Inflammatory macrophage treated with lipopolysaccharide for 1 hour (primary cell): ENCODE measurements around the gene CAMK1D.

ENCODE experiments used
- DNase-seq, 2 donors: peaks; one replicate each; pipeline ENCODE4 v3.0.0-alpha.2; 2020 to 2022

The CAMK1D gene

DNA sequence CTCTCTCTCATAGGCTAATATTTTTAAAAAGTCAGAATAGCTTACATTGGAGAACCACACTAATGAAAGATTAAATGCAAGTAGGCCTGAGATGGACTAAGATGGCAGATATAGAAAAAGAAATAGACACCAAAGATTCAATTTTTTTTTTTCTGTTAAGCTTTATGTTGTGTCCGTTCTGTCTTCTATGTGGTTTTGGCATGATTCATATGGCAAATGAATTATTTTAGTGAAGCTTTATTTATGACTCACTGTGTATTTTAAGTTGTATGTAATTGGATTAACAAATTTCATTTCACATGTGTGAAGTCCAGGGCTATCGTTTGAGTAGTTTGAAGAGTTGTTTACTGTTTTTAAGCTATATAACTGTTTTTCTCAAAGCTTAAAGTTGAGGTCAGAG is 214.8 kb downstream of the CAMK1D start:
- DNase-seq, result no peak

DNA sequence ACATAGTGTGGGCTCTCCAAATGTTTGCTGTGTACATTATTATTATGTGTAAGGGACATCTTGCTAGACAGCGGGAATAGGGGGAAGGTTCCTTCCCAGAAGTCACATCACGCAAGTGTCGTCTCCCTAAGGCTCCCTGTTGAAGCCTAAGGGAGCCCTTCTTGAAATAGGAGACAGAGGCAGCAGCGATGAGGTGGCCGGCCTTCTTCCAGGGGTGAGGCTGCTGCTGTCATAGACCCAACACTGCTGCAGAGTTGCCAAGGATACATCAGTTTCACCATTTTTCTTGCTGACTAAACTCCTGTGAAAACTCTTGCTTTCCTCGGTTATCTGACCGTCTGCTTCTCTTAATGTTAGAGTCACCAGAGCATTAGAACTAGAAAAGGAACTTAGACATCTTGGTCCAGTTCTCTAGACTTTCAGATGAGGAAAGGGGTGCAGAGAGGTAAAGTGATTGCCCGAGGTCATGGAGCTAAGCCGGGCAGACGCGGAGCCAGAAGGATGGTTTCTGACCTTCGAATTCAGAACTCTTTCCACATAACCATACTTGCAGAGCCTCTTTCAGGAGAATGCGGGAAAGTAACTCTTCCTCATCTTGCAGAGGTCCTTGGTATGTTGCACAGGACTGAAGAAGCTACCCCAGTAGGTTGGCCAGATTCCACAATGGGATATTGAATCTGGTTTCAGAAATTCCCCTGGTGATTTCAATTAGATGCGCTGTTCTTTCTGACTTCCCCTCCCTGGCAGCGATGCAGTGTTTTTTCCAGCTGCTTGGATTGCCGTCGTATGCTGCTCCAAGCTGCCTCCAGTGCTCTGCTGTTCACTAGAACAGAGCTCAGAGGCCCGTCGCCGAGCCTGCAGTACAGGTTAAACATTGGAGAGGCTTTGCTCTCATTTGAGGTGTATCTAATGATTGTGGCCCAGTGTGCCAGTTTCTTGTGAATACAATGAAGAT is 217.1 kb downstream of the CAMK1D start:
- DNase-seq, result no peak

DNA sequence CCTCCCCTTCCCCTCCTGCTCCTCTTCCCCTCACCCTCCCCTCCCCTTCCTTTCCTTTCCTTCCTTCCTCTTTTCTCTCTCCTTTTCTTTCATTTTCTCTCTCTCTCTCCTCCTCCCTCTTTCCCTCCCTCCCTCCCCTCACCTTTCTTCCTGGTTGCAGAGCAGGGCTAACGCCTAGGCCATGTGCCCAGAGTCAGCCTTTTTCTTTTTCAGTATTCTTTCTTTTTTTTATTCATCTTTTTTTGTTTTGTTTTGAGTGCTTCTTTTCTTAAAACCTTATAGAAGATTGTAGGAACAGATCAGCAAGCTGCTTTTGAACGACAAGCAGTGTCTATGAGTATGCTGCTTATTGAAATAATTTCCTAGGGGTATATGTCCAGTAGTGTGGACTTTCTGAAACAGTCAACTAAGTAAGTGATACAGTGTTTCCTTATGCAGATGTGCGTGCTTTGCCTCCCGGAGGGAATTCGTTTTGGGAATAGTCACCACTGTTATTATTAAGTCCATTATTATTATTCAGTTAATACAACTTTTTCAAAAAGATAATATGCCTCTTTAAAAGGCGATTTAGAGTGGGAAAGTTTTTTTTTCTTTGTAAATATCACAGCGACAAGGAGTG is 219.2 kb downstream of the CAMK1D start:
- DNase-seq, result no peak

DNA sequence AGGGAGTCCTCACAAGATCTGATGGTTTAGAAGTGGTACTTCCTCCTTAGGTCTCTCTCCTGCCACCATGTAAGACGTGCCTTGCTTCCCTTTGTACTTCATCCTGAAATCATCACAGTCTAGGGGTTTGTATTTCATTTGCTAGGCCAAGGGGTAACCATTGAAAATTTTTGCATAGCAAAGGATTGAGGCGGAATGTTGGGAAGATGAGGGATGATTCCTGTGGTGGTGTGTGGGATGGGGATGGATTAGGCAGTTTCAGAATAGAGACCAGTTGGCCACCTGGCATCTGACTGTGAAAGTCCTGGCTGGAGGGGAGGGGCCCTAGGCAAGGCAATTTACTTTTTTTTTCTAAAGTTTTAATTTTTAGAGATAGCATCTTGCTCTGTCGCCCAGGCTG is 222.9 kb downstream of the CAMK1D start:
- DNase-seq, result no peak

DNA sequence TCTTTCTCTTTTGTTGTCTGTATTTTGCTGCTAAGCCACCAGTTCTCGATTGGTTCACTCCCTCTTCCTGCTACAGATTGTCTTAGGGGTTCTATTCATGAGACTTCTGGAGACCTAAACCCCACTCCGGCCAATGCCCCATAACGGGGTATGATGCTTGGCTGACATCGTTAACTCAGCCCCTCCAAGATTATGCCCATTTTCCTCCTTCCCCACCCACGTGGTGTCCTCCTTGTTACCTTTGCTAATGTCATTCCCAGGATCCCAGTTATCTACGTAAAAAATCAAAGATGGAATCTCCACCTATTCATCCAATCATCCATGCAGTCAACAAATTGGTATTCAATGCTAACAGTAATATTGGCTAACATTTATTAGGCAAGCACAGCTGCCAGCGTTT is 228.3 kb downstream of the CAMK1D start:
- no peak for DNase-seq

DNA sequence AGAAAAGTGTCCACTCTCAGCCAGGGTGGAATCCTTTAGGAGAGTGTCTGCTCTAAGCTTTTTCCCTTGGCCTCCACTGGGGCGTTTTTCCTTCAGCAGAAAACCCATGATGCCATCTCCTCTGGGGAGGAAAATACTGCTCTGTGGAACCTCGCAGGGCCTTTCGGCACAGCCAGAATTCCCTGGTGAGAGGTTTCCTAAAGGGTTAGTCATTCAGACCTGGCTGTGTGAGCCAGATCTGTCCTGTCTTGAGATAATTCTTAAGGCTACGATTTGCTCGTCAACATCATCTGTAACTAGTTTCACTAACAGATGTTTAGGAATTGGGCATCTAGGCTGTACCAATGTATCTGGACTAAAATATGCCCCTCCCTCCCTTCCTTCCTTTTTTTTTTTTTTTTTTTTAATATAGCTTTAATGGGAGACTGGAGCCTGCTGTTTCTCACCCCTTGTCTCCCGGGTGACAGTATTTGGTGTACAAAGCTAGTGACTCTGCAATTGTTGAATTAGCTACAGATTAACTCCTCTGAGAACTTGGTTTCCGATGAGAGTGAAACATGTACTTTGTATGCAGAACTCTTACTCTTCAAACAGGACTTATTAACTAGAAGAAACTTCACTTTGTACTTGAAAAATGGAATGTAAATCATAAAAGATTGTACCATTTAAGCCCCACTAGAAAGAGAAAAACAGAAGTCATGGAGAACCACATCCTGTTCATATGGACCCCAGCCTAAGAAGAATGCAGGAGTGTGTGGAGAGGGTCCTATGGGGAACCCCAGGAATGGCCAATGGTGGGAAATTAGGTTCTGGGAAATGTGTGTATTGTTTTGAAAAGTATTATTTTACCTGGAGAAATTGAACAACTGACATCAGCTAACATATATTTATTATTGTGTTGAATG is 230.9 kb downstream of the CAMK1D start:
- DNase-seq, result no peak

DNA sequence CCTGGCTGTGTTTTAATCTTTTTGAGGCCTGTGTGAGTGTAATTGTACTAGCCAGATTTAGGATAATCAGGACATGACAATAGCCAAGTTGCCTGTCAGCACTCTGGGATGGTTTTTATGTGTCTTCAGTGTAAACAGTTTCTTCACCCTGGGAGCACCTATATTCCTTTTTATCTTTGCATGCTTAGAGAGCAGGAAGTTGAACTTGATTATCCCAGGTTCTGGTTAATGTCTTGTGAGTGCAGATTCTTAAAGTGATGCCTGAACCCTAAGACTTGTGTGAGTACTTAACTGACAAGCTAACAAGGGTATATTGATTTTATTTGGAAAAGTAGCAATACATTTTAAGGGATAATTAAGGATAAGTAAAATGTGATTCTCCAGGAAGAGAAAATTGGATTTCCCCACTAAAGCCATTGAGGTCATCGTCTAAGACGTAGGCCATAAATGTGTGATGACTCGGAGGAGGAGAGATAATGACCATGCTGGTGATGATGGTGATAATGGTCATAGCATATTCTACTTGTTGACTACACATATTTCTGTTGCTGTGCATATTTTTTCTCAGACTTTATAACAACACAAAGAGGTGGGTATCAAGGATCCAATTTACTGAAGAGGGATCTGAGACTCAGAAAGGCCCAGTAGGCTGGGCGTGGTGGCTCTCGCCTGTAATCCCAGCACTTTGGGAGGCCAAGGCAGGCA is 234.7 kb downstream of the CAMK1D start:
- DNase-seq, result no peak

DNA sequence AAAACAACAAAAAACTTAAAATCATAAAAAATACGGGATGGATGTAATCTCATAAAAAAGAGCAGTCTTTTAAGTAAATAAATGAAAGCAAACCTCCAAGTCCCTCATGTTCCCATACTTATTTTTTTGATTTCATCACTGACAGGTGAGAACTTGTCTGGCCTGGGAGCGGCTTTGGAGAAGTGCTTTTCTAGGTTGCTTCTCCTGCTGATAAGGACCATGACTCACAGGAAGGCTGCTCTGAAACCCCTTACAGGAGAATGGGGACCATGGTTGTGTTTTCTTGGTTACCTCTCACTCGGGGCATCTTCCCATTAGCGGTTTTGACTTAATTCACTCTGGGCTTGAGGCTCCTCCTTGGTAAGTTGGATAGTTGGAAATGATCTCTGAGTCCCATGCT is 237.4 kb downstream of the CAMK1D start:
- DNase-seq, result no peak

DNA sequence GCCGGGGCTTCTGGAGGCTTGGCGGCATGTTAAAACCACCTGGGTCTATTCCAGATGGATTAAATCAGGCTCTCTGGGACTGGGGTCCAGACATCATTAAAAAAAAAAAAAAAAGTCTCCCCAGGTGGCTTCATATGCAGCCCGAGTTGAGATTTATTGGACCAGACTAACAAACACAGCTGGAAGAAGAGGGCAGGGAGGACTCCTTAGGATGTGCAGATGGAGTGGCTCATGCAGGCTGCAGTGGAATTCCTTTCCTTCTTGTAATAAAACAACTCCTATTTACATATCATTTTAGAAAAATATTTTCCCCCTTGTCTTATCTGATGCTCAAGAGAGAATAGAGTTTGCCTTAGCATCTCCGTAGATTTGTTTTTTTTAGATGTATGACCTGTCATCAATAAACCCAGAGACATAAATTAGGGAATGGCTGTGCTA is 238.1 kb downstream of the CAMK1D start:
- no peak for DNase-seq

DNA sequence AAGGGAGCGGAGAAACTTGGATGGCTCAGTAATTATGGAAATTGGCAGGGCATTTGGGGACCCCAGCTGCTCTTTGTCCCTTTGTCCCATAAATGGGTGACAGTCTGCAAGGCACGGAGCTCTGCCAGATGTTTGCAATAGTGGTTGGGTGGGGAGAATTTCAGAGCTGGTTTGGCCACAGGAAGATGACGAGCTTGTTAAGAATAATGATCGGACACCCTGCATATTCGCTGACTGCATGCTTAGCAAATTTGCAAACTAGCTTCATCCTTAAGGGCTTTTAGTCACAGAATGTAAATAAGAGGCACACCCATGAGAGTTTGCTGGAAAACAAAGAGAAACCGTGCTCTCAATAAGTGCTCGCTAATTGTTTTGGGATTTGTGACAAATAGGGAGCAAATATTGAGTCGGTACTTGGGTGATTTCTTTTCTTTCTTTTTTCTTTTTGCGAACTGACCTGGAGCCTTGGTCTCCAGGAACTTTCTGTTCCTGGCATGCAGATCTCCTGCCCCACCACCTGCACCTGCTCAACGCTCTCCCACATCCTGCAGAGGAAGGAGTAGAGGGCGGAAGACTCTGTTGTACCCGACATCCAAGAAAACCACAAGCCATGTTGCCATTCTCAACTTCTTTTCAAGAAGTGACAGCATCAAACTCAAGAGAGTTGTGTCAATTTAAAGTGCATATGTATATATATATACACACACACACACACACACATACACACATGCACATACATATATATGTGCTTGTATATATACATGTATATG is 238.9 kb downstream of the CAMK1D start:
- no peak for DNase-seq

DNA sequence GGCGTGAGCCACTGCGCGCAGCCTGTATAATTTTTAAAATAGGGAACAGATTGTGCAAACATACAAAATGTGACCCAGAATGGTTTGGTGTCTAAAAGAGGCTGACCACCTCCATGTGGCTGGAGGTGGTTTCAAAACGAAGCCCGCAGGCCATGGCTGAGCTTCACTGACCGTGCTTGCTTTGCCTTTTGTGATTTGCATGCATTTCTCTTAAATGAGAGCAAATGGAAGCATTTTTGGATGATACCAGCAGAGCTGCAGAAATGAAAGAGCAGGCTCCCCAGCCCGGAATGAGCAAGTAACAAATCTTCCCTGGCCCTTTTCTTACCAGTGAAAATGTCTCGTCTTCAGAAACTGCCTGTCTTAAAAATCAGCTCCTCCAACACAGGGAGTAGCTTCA is 239.9 kb downstream of the CAMK1D start:
- no peak for DNase-seq

DNA sequence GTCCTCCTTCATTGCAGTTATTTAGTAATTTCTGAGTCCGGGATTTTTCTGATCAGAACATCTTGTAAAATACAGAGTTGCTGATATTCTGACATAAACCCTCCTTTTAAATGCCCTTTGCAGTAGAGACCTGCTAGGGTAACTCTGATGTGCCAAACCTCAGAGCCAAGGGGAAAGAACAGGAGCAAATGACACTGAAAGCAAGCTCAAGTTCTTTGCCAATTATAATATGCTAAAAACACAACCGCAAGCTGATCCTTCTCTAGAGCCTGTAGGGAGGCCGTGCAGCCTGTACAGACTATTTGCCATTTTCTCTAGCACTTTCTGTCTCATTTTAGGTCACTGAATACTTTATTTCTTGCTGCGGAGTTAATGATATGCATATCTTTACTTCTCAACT is 240.4 kb downstream of the CAMK1D start:
- no peak for DNase-seq

DNA sequence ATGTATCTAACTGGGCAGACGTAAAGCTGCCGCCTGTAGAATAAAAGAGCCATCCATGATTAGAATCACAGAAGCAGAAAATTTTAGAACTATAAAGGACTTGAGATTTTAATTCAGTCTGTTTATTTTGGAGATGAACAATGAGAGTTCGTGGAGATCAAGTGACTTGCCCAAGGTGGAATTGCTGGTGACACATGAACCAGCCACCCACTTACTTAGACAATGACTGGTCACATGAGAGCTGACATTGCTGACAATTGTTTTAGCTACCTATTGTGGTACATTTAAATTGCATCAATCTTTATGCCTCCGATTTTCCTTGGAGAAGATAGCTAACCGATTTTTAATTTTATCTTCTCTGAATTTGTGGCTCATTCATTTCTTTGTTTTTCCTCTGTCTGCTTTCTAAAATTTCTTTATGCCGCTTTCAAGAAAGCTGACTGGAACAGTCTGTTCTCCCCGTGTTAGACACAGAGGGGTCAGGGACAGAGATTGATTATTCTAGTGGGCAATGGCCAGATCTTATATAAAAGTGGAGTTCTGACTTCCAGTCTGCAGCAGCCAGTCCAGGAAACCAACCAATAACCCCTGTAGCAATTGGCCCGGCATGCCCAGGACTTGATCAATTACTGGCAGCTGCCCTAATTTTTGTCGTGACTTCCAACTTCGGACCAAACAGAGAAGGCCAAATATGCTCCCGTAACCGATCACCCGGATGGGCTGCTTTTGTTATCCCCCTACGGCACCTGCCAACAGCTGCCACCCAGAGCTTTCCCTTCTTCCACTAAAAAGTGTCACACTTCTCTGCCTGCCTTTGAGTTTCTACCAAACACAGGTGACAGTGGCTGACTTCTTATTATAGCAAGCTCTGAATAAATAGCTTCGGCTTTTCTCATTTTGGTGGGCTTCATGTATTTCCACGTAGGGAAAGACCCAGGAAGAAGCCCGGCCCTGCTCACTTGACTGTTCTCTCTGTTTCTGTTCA is 241.6 kb downstream of the CAMK1D start:
- no peak for DNase-seq

DNA sequence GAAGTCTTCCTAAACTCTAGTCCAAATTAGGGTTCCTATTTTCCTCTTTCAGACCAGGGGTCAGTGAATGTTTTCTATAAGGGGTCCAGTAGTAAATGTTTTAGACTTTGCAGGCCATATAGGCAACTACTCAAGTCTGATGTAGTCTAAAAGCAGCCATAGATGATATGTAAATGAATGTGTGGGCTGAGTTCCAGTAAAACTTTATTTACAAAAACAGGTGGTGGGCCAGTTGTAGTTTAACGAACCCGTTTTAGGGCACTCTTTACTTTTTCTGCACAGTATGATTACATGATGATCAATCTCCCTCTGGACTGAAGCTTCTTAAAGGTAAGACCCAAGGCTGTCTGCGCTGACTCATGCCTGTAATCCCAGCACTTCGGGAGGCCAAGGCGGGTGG is 243.6 kb downstream of the CAMK1D start:
- no peak for DNase-seq

DNA sequence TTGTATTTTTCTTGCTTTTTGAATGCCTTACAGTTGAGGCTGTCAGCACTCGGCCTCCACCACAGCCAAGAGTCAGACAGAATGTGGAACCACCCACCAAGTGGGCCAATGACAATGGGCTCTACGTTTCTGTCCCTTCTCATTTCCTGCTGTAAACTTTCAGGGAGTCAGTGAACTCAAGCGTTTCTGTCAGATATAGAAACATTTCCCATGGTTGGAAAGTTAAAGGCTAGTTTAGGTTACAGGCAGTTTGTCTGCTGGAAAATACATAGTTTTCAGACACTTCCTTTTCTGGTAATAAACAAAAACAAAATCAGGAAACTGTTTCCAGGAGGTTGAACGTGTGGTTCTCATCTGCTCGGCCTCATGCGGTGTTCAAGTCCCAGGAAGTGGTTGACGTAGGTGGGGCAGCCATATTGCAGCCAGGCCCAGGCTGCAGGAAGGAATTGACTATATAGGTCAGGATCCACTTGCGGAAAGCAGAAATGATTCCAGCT is 245.1 kb downstream of the CAMK1D start:
- peak in 1 of 2 donors; percentile 32 for DNase-seq

DNA sequence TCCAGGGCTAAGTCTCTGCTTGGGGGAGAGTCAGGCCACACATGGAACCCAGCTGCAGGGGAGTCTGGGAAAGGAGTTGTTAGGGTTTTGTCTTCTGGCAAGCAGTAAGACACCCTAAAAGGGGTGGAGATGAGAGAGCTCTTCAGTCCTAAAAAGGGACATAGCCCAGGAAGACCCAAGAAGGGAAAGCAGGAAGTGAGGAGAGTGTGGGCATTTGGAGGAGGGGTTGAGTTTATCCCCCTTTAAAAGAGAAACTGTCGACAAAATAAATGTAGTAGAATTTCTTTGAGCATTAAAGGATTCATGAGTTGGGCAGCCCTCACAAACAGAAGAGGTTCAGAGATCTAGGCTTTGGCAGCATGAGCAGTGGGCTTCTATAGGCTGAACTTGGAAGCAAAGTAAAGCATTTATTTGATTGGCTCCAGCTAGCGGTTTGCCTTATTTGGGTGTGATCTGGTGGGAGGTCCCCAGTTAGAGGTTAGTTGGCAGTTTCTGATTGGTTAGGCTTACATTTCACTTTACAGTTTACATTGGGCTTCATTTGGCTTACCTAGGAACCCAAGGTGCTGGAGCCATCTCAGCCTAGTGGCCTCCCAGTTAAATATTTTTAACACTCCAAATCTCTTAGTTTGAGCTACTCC is 246.7 kb downstream of the CAMK1D start:
- DNase-seq, result peak in 1 of 2 donors; percentile 48

DNA sequence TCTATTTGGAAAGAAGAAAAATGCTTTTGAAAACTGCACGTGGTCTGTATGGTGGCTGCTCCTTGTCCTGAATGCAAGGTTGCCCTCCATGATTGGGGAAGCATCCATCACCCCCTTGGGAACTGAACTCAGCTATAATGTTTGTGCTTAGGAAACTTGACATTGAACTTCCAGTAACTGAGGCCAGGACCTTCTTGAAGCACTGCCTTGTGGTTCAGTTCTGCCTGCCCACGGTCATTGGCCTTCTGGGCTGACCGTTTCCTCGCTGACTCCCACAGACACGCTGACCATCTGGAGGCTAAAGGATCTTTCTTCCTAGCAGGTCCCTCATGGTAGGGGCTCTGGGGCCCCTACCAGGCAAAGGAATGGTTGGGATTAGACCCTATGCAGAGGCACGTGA is 247.8 kb downstream of the CAMK1D start:
- no peak for DNase-seq

DNA sequence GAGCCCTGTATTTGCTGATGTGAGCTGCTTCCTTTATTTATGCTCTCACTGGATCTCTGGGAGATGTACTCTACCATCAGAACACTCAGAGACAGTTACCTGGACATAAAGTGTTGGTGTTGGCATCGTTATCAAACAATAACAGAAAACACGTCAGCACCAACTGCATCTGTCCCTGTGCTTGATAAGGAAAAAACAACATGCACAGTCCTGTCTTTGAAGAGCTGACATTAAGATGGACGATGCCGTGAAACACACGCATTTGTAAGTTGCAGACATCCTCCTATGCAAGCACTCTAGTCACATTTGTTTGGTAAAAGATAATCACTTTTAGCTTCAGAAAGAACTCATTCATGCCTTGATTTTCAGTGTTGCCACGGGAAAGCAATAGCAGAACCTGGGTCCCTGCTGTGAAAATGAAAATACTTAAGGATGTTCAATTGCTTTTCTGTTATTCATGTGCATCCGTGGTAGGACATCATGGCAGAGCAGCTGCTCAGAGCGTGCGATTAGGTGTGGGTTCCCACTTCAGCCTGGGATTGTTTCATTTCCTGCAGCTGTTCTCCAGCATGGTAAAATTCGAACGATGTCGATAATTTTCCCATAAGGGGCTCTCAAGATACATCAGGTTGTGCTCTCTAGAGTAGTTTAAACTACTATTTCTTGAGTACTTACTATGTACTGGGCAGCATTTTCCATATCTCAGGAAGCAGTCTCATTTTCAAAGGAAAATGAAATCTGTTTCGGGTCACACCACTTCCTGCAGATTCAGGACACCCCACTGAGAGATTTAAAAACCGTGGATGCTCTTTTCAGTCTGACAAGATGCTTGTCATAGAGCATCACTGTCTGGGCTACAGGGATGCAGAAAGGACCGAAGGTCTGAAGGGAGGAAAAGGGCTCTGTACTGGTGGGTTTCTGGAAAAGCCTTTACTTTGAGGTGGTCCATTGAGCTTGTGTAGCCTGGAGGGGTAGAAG is 248.7 kb downstream of the CAMK1D start:
- no peak for DNase-seq

DNA sequence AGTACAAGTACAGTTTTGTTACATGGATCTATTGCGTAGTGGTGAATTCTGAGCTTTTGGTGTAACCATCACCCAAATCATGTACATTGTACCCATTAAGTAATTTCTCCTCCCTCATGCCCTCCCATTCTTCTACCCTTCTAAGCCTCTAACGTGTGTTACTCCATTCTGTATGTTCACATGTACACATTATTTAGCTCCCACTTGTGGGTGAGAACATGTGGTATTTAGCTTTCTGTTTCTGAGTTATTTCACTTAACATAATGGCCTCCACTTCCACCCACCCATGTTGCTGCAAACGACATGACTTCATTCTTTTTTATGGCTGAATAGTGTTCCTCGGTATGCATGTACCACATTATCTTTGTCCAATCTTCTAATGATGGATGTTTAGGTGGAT is 251.3 kb downstream of the CAMK1D start:
- no peak for DNase-seq
